ENCODE results near the gene MT1HL1.
"Not testable (repeated sequence)": the region's sequence is repeated elsewhere in the genome, so short reads cannot be mapped to it uniquely, and the experiment has no call there.

The MT1HL1 gene

DNA sequence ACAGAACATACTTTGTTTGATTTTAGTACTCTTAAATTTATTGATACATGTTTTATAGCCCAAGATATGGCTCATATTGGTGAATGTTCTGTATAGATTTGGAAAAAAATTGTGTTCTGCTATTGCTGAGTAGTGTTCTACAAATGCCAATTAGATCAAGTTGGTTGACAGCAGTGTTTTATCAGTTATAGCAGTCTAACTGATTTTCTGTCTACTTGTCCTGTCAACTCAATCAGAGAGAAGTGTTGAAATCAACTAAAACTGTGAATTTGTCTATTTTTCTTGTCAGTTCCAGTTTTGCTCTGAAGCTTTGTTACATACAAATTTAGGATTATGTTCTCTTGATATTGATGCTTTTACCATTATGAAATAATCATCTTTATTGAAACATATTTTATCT is 14.7 kb upstream of the MT1HL1 start:
- no peak for DNase-seq (ENCODE audit: low read depth in 1 of 2, low spot score in 1 of 2)

DNA sequence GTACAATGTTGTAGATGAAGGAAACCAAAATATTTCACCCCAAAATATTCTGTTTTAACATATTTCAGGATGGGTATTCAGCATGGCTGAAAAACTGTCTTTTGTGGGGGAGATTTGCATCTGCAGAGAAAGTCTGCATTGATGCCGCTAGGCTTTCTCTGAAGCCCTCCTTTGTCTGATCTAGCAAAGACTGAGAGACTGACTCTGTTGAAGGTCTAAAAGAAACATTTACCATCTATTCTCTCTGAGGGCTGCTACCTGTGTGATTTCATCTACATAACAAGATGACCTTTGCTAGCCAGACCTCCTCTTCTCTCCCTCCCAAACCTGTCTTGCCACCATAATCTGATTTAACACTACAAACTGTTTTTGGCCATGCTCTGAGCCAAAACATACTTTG is 12.4 kb upstream of the MT1HL1 start:
- DNase-seq (ENCODE audit: low read depth in 1 of 2, low spot score in 1 of 2), result no peak

DNA sequence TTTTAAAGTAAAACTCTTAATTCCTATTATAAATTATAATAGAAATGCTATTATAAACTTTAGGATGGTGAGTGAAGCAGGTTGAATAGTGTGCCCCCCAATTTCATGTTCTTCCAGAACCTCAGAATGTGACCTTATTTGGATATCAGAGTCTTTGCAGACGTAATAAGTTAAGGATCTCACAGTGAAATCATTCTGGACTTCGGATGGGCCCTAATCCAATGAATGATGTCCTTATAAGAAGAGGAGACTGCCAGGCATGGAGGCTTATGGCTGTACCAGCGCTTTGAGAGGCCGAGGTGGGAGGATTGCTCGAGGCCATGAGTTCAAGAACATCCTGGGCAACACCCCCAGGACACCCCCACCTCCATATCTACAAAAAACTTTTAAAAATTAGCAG is 9.4 kb upstream of the MT1HL1 start:
- DNase-seq (ENCODE audit: low read depth in 1 of 2, low spot score in 1 of 2), result no peak

DNA sequence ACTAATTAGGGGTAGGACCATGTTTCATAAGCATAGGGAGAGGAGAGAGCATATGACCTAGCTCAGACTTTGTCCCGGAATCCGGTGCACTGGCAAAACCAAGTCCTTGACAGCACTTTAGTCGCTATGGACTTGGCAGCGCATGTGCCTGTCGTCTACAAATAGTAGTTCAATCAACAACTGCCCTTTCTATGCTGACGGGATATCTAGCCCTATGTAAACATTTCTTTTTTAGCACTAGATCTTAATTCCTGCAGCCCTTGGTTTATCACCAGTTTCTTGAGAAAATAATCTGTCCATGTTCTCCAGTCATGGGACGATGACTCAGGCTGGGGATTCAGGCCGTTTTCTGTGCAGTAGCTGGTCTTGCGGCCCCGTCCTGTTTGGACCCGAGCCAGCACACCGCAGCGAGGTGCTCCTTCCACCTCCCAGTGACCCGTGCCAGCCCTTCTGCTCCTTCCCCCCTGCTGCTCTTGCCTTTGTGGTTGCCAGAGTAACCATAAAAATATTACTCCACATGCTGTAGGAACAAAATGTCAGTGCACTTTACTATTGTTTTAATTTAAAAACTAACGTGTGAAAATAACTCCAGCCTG is 8.6 kb upstream of the MT1HL1 start:
- no peak for DNase-seq (ENCODE audit: low read depth in 1 of 2, low spot score in 1 of 2)

DNA sequence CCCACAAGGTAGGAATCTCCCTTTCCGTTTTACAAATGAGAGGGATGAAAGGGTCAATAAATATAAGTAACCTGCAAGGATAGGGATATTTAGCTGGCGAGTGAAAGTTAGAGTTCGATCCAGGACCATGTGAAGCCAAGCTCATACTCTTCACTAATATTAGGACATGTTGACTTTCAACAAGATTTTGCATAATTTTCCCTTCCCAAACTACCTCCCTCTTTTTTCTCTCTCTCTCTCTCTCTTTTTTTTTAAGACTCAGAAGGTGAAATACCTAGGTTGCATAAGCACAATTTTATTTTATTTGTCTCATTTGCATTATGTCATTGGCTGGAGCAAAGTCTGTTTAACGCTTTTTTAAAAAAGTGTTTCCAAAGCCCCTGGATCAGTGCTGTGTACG is 8.1 kb upstream of the MT1HL1 start:
- DNase-seq (ENCODE audit: low read depth in 1 of 2, low spot score in 1 of 2), result no peak

DNA sequence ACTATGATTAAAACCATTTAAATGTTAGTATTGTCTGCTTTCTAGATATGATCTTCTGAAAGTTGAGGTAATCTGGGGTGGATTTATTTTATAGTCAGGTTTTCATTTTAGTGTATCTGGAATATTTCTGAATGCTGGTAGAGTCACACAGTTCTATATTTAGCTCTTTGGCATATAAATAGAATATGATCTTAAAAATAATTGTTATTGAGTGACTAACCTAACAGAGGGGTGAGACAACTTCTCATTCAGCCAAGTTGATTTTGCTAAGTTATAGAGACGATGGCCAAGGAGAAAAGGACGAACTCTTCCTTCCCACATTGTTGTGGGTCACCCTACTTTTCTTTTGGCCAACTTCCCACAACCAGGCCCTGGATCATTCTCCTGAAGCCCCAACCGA is 7.2 kb upstream of the MT1HL1 start:
- DNase-seq (ENCODE audit: low read depth in 1 of 2, low spot score in 1 of 2), result no peak

DNA sequence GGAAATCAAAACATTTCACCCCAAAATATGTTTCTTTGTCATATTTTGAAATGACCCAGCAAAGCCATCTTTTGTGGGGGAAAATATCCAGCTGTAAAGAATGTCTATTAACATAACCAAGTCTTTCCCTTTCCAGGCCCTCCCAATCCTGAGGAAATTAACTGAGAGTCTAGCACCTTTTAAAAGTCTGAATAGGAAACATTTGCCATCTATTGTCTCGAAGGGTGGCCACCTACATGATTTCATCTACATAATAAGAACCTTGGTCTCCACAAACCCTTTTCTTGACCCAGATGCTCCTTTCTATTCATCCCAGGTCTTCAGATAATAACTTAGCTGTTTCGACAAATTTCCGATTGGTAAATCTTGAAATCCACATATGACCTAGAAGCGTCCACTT is 5.4 kb upstream of the MT1HL1 start:
- DNase-seq (ENCODE audit: low read depth in 1 of 2, low spot score in 1 of 2), result no peak

DNA sequence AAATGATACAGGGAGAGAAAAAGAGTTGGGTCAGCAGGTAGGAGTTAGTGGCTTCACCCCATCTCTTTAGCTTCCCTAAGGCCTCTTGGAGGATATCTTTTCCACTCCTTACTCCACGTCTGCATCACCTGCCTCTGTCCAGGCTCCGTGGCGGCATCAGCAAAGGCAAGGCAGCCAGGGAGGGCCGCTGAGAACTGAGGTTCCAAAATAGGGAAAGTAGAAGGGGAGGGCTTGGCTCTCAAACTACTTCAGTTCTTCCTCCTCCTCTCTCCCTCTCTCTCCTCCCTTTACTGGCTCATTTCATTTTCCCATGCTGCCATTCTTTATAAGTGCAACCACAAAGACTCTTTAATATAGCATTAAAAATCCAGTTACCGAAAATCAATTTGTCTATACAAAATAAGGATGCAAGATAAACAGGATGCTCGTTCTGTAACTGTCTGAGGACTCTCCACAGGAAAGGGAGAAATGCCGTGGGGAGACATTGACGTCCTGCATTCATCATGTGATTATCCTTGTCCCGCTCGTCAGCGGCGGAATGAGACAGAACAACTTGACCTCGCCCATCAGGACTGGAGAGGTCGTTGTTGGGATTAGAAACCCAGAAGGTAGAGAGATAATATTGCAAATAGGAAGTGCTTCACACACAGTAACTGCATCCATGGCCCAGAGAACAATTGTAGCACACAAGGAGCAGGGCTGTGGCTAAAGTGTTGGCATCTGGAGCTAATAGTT is 3.1 kb upstream of the MT1HL1 start:
- no peak for DNase-seq (ENCODE audit: low read depth in 1 of 2, low spot score in 1 of 2)

DNA sequence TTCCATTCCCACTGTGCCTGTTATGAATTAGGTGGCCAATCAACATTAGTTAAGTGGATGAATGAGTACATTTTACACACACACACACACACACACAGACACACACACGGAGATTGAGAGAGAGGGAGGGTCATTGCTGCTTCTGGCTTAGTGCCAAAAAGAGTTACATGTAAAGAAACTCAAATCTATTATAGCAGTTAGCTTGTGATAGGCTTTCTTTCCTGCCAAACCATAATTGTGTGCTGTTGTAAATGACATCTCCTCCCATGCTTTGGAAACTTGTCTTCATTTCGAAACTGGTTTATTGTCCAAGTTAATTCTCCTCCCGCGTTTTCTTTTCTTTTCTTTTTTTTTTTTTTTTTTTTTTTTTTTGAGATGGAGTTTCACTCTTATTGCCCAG is 1.4 kb upstream of the MT1HL1 start:
- DNase-seq (ENCODE audit: low read depth in 1 of 2, low spot score in 1 of 2), result no peak

DNA sequence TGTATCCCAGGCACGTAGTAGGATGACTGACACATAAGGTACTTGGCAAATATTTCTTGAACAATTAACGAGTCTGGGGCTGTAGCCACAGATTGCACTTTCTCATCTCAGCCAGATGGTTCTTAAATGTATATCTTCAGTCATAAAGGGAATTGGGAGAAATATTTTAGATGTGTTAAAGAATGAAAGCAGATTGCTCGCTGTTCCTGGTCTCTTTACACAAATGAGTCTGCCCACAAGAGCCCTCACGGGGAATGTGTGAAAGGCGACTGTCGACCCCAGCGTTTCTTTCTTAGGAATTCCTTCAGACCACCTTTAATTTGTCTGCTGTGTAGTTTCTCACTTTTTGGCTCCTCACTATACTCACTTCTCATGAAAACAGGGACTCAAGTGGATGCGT is 725 bp downstream of the MT1HL1 start:
- DNase-seq (ENCODE audit: low read depth in 1 of 2, low spot score in 1 of 2), result no peak

DNA sequence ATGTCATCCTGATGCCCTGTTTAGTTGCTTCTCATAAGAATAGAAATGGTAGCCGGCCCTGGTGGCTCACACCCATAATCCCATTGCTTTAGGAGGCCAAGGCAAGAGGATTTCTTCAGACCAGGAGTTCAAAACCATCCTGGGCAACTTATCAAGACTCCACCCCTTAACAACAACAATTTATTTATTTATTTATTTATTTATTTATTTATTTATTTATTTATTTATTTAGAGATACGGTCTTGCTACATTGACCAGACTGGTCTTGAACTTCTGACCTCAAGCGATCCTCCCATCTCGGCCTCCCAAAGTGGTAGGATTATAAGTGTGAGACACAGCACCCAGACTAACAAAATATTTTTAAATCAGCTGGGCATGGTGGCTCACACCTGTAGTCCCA is 4.0 kb downstream of the MT1HL1 start:
- no peak for DNase-seq (ENCODE audit: low read depth in 1 of 2, low spot score in 1 of 2)

DNA sequence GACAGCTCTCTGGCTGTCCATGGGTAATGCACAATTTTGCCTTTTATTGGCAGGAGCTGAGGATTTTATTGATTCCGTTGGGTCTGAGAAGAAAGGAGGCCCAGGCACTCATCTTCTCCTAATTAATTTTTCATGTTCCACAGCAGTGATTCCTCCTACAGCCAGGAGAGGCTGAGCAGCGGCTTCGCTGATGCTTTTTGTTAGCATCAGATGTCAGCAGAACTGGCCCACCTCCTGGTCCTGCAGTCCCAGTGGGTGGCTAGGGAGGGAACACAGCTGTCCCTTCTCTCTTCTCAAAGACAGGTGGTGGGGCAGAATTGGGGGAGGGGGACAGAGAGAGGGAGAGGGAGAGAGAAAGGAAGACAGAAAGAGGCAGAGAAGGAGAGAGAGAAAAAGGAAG is 5.7 kb downstream of the MT1HL1 start:
- no peak for DNase-seq (ENCODE audit: low read depth in 1 of 2, low spot score in 1 of 2)

DNA sequence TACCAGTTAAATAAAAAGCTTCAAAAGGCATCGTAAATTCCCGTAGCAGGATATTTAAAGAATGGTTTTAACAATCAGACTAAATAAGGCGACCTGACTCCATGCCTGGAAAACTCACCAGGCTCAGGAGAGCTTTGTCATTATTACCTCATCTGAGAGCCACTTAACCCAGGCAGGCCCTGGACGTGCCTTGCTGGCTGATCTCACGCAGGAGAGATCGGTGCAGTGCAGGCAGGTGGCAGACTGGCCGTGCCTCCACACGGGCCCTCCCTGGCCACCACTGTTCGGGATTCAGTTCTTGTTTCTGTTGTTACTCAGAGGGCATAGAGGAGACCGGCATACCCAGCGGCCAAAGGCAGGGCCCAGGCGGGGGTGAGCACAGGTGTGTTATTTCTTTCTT is 6.4 kb downstream of the MT1HL1 start:
- no peak for DNase-seq (ENCODE audit: low read depth in 1 of 2, low spot score in 1 of 2)

DNA sequence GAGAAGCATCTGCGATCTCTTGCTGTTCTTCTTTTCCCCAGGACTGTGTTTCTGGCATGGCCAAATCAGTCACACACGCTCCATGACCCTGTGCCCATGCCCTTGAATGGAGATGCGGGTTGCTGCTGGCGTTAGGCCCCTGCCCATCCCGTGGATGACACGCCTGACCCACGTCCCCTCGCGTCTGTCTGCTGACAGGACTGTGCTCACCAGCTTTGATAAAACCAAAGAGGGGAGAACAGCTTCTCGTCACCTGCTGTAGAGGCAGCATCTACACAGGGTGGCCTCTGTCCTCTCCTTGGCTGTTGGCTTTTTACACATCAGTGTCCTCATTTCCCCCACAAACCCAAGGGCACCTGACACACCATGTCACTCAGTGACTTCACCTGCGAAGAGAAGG is 6.9 kb downstream of the MT1HL1 start:
- no peak for DNase-seq (ENCODE audit: low read depth in 1 of 2, low spot score in 1 of 2)

DNA sequence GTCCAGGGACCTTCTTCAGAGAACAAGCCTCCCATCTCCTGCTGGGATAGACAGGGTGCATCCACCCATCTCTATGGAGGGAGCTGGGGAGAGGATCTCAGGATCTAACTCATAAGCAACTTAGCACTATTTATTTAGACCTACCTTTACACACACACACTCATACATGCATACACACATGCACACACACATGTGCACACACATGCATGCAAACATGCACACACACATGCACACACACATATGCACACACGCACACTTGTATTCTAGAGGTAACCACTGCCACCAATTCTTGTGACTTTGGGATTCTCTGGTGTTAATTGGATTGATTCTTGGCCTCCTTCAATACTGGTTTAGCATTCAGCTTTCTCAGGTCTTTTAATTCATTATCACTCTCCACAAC is 9.8 kb downstream of the MT1HL1 start:
- DNase-seq (ENCODE audit: low read depth in 1 of 2, low spot score in 1 of 2), result no peak

DNA sequence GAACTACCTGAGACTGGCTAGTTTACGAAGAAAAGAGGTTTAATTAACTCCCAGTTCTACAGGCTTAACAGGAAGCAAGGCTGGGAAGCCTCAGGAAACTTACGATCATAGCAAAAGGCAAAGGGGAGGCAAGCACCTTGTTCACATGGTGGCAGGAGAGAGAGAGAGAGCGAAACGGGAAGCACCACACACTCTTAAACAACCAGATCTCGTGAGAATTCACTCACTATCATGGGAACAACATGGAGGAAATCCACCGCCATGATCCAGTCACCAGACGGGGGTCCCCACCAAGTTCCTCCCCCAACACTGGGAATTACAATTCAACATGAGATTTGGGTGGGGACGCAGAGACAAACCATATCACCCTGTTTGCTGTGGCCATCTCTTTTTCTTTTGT is 11.8 kb downstream of the MT1HL1 start:
- no peak for DNase-seq (ENCODE audit: low read depth in 1 of 2, low spot score in 1 of 2)

DNA sequence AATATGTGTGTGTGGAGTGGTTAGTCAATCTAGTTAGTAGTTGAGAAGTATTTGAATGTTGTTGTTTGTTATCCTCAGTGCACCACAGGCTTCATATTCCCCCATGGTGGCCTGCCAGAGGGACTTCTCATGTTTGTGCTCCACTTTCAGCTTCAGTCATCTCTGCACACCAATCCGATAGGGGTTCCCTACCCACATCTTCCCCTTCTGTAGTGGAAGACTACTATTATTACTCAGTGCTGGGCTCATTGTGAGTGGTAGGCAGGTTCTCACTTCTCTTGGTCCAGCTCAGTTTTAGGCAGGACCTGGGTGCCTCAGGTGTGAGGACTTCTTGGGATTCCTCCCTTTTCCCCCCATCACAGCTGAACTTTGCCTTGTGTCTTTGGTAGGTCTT is 14.2 kb downstream of the MT1HL1 start:
- DNase-seq (ENCODE audit: low read depth in 1 of 2, low spot score in 1 of 2), result no peak

DNA sequence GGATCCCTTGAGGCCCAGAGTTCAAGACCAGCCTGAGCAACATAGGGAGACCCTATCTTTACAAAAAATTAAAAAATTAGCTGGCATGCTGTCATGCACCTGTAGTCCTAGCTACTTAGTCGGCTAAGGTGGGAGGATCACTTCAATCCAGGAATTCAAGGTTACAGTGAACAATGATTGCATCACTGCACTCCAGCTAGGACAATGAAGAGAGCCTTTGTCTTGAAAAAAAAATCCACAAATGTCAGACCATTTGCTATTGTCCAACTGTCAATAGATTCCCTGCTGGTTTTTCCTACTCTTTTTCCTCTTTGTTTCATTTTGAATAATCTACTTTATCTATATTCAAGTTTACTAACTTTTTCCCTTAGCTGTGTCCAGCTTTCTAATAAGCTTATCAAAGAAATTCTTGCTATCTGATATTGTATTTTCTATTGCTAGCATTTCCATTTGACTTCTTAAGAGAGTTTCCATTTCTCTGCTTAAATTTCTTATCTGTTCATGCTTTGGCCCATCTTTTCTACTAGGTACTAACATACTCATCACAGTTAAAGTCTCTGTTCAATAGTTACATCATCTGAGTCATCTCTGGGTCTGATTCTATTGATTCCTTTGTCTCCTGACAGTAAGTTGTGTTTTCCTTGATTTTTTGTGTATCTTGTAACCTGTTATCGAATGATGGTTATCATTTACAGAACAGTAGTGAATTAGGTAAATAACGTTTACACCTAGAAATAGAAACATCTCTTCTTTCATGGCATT is 14.8 kb downstream of the MT1HL1 start:
- no peak for DNase-seq (ENCODE audit: low read depth in 1 of 2, low spot score in 1 of 2)

DNA sequence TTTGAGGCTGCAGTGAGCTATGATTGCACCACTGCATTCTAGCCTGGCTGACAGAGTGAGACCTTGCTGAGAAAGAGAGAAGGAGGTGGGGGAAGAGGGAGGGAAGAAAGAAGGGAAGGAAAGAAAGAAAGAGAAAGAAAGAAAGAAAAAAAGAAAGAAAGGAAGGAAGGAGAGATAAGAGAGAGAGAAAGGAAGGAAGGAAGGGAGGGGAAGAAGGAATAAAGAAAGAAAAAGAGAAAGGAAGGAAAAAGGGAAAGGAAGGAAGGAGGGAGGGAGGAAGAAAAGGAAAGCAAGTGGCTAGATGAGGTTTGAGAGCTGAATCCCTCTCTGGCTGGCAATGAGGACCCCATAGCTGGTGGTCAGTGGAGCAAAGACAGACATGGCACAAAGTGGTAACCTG is 20.4 kb downstream of the MT1HL1 start:
- DNase-seq (ENCODE audit: low read depth in 1 of 2, low spot score in 1 of 2), result no peak

DNA sequence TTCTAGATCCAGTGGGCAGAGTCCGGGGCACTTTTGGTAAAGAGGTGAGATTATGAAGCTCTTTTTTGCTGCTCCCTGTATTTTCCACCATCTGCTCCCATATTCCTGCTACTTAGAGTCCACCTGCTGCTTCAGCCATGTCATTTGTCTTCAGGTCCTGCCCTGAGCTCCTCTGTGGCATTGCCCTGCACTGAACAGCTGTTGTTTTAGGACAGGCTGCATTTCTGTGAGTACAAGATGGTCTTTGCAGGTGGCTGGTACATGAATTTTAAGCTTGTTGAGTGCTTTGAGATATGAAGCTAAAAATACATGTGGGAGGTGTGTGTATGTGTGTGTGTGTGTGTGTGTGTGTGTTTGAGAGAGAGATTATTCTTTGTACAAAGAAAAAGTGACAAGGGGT is 21.9 kb downstream of the MT1HL1 start:
- no peak for DNase-seq (ENCODE audit: low read depth in 1 of 2, low spot score in 1 of 2)

DNA sequence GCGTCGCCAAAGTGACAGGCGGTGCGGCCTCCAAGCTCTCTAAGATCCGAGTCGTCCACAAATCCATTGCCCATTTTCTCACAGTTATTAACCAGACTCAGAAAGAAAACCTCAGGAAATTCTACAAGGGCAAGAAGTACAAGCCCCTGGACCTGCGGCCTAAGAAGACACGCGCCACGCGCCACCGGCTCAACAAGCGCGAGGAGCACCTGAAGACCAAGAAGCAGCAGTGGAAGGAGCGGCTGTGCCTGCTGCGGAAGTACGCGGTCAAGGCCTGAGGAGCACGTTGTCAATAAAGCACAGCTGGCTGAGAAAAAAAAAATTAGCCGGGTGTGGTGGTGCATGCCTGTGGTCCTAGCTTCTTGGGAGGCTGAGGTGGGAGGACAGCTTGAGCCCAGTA is 22.8 kb downstream of the MT1HL1 start:
- DNase-seq (ENCODE audit: low read depth in 1 of 2, low spot score in 1 of 2), result not testable (repeated sequence)

DNA sequence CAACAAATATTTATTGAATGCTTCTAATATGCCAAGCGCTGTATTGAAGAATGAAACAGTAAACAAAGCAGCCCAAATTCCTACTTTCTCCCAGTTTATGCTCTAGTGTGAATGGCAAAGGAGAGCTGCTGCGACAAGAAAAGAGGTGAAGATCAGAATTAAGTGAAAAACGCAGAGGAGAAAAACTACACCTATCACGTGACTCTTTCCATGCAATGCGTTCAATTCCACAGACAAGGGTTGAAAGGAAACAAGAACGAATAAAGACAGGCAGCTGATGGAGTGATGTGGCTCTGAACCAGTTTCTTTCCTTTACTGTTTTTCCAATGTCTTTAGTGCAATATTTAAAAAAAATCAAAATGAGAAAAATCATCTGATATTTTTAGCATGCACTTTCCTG is 23.6 kb downstream of the MT1HL1 start:
- no peak for DNase-seq (ENCODE audit: low read depth in 1 of 2, low spot score in 1 of 2)

All from activated CD4-positive, alpha-beta T cell treated with anti-CD3 and anti-CD28 coated beads, Interleukin-2, amount 50 U/mL, for 24 hours (primary cell).